ENCODE results near the gene ARHGAP45. TPM values are rescaled to one million over a fixed set of nuclear protein-coding genes. Genes with fewer than 3 reads are reported as not detected.
A peak's percentile ranks its signal among the peaks of the same experiment; 100 is the strongest.

The ARHGAP45 gene
- total RNA-seq, 1 experiment from 2014 or later: 93.3 TPM

GRCh38 chr19:1054102-1055027, 12.6 kb upstream of the ARHGAP45 start:
- DNase-seq (ENCODE audit: low spot score): no peak

- DNase-seq (ENCODE audit: low spot score): no peak
Observed at GRCh38 chr19:1055028-1055425, 11.9 kb upstream of the ARHGAP45 start.

GRCh38 chr19:1055886-1056620, 10.9 kb upstream of the ARHGAP45 start:
- no peak for DNase-seq (ENCODE audit: low spot score)

- DNase-seq (ENCODE audit: low spot score): peak; percentile 32
Observed at GRCh38 chr19:1057176-1057855, 9.7 kb upstream of the ARHGAP45 start.

GRCh38 chr19:1058112-1058511, 8.9 kb upstream of the ARHGAP45 start:
- no peak for DNase-seq (ENCODE audit: low spot score)

- no peak for DNase-seq (ENCODE audit: low spot score)
Observed at GRCh38 chr19:1060689-1061088, 6.3 kb upstream of the ARHGAP45 start.

- DNase-seq (ENCODE audit: low spot score): no peak
Observed at GRCh38 chr19:1061987-1062386, 5.0 kb upstream of the ARHGAP45 start.

GRCh38 chr19:1062387-1063029, 4.5 kb upstream of the ARHGAP45 start:
- DNase-seq (ENCODE audit: low spot score): no peak

GRCh38 chr19:1063030-1063908, 3.7 kb upstream of the ARHGAP45 start:
- peak; percentile 35 for DNase-seq (ENCODE audit: low spot score)

GRCh38 chr19:1063909-1064660, 2.9 kb upstream of the ARHGAP45 start:
- peak; percentile 67 for DNase-seq (ENCODE audit: low spot score)

- peak; percentile 76 for DNase-seq (ENCODE audit: low spot score)
Observed at GRCh38 chr19:1064661-1065605, 2.0 kb upstream of the ARHGAP45 start.

- peak; percentile 76 for DNase-seq (ENCODE audit: low spot score)
Observed at GRCh38 chr19:1065606-1066109, 1.3 kb upstream of the ARHGAP45 start.

GRCh38 chr19:1066251-1066747, 668 bp upstream of the ARHGAP45 start:
- DNase-seq (ENCODE audit: low spot score): peak; percentile 36

- DNase-seq (ENCODE audit: low spot score): no peak
Observed at GRCh38 chr19:1067341-1067957, 482 bp downstream of the ARHGAP45 start.

GRCh38 chr19:1068009-1069001, 1.3 kb downstream of the ARHGAP45 start:
- DNase-seq (ENCODE audit: low spot score): no peak

GRCh38 chr19:1069009-1069779, 2.2 kb downstream of the ARHGAP45 start:
- DNase-seq (ENCODE audit: low spot score): peak; percentile 64

Data from HT-29 (cell line).